Gastroesophageal sphincter (tissue), 3 donors: Measurements from ENCODE around the gene F5.

Experiments
- CTCF ChIP-seq, 4 experiments: fragments of 200-600 bp in 2 of 4; fragments of 450-650 bp in 2 of 4; sonication (generic) in 1 of 4; IDR thresholded peaks; one replicate each; pipeline ENCODE4 v1.5.1; 2017 to 2019; ENCODE audit warnings: antibody characterized with exemption in 4 of 4, mild to moderate bottlenecking in 2 of 4, moderate library complexity in 2 of 4
- EP300 ChIP-seq: sonication (generic); formaldehyde crosslinking; IDR thresholded peaks from one replicate; pipeline ENCODE4 v1.6.1; 2017; ENCODE audit warnings: antibody characterized with exemption, mild to moderate bottlenecking
- POLR2A ChIP-seq, 2 donors: fragments of 450-650 bp; IDR thresholded peaks; one replicate each; pipeline ENCODE4 v1.6.1; 2017; ENCODE audit warnings: antibody characterized with exemption in 2 of 2, mild to moderate bottlenecking in 2 of 2, moderate library complexity in 1 of 2

GRCh38 chr1:169499807-169500206, 86.5 kb downstream of the F5 start:
- TF ChIP-seq CTCF (IDR thresholded peaks at IDR 0.05) (no peak), POLR2A (IDR thresholded peaks at IDR 0.05) (no peak), EP300 (no peak)
